NCI-H146 treated with DMSO at 0.1 percent for 48 hours (cell line): Measurements from ENCODE around the gene CD44.

ENCODE experiments used
- DNase-seq: peaks from one replicate; lab custom pipeline; 2025; ENCODE audit not compliant: unreplicated experiment; lab: John Stamatoyannopoulos, UW

CD44 gene

DNA sequence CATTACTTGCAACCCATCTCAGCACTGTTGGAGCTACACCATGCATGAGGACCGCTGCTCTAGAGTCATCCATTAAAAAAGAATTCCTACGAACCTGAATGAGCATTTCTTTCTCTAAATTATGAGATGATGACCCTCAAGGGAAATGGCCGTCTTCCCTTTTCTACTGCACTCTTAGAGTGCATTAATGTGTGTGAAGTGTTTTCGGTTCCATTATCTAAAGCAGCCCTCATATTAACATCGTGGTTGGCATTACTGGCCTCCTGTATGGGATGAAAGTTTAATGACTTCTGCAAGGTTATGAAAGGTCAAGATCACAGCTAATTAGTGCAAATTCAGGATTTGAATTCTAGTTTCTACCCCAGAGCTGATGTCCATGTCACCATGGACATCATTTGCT, 16.7 kb downstream of the CD44 start:
- DNase-seq: no peak

- DNase-seq: no peak
These were observed 19.1 kb downstream of the CD44 start for GRCh38 chr11:35157814-35158700.

- no peak for DNase-seq
These were observed 19.9 kb downstream of the CD44 start for GRCh38 chr11:35158701-35159510.

GRCh38 chr11:35160246-35160824, 21.4 kb downstream of the CD44 start:
- no peak for DNase-seq

DNA sequence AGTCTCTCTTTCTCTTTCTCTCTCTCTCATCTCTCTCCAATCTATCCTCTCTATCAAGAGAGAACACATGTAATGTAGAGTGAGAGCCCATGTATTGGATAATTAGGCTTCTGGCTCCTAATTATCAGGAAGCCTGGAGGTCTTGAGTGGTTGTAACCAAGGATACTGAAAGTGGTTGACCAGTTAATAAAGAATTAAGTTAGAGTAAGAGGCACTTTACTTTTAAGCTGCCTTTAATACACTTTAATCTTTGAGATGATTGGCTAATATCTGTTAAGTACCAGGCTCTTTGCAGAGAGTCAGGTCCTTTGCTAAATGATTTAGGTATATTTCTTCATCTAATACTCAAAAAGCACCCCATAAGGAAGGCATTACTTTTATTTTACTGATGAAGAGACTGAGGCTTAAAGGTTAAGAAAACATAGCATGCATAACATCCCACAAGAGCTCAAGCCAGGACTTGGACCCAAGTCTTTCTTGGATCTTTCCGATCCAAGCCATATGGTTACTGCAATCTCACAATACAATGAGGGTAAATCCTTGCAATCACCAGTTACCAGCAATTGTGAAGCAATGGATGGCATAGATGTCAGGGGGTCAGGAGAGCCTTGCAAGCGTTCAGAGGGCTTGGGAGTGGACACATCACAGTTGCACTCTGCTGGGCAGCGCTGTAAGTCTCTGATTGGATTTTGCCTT, 22.1 kb downstream of the CD44 start:
- no peak for DNase-seq

GRCh38 chr11:35162745-35163144, 23.8 kb downstream of the CD44 start:
- DNase-seq: no peak

DNA sequence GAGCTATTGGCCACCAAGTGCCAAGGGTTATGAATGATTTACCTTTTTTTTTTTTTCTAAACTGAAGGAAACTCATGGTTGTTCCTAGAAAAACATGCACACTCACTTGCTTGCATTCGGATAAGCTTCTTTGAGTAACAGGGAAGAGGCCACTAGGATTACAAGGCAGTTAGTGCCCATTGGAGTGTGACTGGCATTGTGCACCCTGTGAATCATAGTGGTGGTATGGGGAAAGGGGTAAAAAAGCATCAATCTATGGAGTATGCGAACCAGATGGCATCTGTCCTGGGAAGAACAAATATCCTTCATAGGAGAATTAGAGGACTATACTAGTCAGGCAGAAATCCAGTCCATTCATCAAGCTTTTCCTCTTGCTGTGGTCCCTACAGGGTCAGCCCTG, 24.2 kb downstream of the CD44 start:
- DNase-seq: no peak

- no peak for DNase-seq
These were observed 24.9 kb downstream of the CD44 start for GRCh38 chr11:35163702-35164496.

DNA sequence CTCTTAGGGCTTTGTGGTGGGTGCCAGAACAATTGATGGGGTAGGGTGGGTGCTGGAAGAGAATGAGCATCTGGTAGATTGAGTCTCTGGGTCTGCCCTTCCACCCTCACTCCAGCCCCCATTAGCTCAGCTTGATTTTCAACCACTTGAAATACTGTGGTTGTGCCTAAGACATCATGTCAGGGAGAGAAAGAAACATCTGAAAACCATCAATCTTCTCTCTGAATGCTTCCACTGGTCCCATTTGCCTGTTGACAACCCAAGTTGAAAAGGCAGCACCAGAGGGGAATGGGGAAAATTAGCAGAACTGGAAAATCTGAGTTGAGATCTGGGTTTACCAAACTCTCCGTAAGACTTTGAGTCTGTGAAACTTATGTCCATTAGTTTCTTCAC, 26.1 kb downstream of the CD44 start:
- DNase-seq: no peak

DNA sequence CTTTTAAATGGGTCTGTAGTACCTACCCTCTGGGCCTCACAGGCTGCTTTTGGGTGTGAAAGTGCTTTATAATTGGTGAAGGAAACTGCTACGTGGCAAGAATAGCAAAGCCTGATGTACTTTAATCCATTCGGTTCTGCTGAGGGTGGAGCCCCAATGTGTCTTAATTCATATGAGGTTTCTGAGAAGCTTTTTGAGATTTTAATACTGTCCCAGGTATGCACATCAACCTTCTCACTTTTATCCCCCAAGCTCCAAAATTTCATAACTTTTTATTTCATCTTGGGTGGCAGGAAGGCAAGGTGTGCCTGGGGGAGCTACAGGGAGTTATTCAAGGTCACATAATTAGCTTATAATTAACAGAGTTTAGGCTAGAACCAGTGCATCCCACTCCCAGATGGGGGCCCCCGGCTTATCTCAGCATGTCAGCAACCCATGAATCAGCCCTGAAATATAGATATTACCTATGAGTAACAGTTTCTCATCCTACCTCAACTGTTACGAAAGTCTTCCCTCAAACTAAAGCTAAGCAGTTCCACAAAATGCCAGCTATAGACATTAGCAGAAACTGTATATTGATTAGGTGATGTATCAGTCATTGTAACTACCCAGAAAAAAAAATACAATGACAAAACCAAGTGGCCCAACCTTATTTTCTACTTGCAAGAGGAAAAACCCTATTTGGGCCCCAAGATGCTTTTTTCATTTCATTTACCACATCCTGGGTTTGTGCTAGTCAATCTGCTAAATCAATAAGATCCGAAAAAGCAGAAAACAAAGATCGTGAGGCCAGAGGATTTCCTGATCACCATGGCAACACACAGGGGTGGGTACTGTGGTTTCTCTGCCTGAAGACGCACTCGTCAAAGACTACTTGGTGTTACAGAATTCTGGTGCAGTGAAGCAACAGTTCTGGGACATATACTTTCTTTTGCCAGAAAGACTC, 26.7 kb downstream of the CD44 start:
- no peak for DNase-seq

- DNase-seq: no peak
These were observed 27.7 kb downstream of the CD44 start for GRCh38 chr11:35166369-35167360.

- no peak for DNase-seq
These were observed 28.5 kb downstream of the CD44 start for GRCh38 chr11:35167426-35167954.

DNA sequence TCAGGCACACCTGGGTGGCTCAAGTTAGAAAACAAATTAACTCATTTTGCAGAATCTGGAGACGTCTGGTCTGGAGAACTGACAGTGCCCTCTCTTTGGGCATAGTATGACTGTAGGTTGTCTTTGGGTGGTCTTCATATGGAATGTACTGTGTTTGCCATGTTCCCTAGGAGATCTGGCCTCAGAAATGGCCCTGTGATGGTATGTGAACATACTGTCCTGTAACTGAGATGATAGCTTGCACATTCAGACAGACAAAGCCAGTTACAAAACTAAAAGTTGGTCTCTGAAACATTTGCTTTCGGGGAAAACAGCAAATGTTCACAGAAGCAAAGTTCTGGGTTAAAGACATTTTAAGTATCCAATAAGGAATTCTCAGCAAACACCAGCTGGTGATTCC, 29.7 kb downstream of the CD44 start:
- DNase-seq: no peak

- DNase-seq: no peak
These were observed 30.1 kb downstream of the CD44 start for GRCh38 chr11:35169112-35169511.

GRCh38 chr11:35169754-35170153, 30.8 kb downstream of the CD44 start:
- DNase-seq: no peak

DNA sequence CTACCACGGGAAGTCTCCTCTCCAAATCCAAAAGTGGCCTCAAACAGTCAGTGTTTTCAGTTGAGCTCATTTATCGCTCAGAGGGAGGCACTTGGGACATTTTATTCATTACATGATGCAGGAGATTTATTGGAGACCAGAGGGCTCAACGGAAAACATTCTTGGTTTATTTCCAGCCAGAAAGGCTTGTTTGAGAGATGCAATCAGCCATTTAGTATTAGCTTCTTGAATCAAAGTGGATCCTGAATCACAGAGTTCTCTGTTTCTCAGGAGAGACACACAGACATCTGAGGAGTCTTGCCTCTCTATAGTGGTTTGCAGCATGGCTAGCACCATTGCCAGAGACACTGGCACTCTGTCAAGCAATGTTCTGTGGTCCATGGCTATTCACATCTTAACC, 31.5 kb downstream of the CD44 start:
- no peak for DNase-seq

DNA sequence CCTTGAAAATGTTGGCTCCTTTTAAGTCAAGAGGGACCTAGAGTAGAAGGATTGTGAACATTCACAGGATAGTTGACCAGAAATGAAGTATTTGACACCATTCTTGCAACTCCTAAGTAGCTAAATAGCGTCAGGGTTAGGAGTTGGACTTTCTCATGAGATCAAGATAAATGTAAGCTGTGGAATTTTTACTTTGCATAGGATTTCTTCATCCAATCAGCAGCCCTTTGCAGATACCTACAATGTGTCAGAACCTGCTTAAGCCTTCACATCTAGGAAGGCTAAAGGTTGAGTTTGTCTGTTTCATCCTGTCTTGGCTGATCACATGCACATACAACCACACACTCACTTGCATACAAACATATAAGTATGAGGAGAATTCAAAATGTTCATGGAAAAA, 32.3 kb downstream of the CD44 start:
- DNase-seq: no peak

GRCh38 chr11:35173011-35173511, 34.1 kb downstream of the CD44 start:
- no peak for DNase-seq
